Liver (tissue), 3 donors: Measurements from ENCODE around the gene C10orf95.

Experiments
- EGR1 ChIP-seq, 2 donors: IDR thresholded peaks; 2 replicates each; pipeline ENCODE4 v1.6.1; 2016 to 2018; ENCODE audit warnings: antibody characterized with exemption in 2 of 2, low read depth in 2 of 2
- GABPA ChIP-seq, 2 donors: IDR thresholded peaks in 1 of 2; conservative IDR thresholded peaks in 1 of 2; 2 replicates each; pipeline ENCODE4 v1.6.1; 2016; ENCODE audit warnings: antibody characterized with exemption in 2 of 2, mild to moderate bottlenecking in 1 of 2, moderate library complexity in 1 of 2
- HNF4G ChIP-seq: IDR thresholded peaks from 2 replicates; pipeline ENCODE4 v1.6.1; 2016; ENCODE audit warnings: antibody characterized with exemption
- JUND ChIP-seq, 2 donors: IDR thresholded peaks; 2 replicates each; pipeline ENCODE4 v1.6.1; 2016; ENCODE audit warnings: antibody characterized with exemption in 2 of 2
- MAX ChIP-seq: IDR thresholded peaks from 2 replicates; pipeline ENCODE4 v1.6.1; 2016; ENCODE audit warnings: antibody characterized with exemption
- RXRA ChIP-seq, 2 donors: IDR thresholded peaks; 2 replicates each; pipeline ENCODE4 v1.6.1; 2017 to 2018; ENCODE audit warnings: antibody characterized with exemption in 2 of 2, mild to moderate bottlenecking in 1 of 2
- TAF1 ChIP-seq: conservative IDR thresholded peaks from 2 replicates; pipeline ENCODE4 v1.6.1; 2016; ENCODE audit warnings: antibody characterized with exemption, mild to moderate bottlenecking
- YY1 ChIP-seq: IDR thresholded peaks from 2 replicates; pipeline ENCODE4 v1.6.1; 2016; ENCODE audit warnings: antibody characterized with exemption, mild to moderate bottlenecking
- TF ChIP-seq, protein P1 (sequence below): fragments of 150-350 bp; IDR thresholded peaks from 2 replicates; pipeline ENCODE4 v1.5.1; 2017; ENCODE audit warnings: improper control_type of control experiment, low read depth, low read length; ENCODE audit not compliant: missing input control
- donor health status: healthy.
- donor health status: healthy.

GRCh38 chr10:102484021-102484420, 32.7 kb upstream of the C10orf95 start:
- TF ChIP-seq EGR1 (IDR thresholded peaks at IDR 0.05; ENCODE audit: low read depth in 2 of 2), result no peak
- TF ChIP-seq, protein P1, sequence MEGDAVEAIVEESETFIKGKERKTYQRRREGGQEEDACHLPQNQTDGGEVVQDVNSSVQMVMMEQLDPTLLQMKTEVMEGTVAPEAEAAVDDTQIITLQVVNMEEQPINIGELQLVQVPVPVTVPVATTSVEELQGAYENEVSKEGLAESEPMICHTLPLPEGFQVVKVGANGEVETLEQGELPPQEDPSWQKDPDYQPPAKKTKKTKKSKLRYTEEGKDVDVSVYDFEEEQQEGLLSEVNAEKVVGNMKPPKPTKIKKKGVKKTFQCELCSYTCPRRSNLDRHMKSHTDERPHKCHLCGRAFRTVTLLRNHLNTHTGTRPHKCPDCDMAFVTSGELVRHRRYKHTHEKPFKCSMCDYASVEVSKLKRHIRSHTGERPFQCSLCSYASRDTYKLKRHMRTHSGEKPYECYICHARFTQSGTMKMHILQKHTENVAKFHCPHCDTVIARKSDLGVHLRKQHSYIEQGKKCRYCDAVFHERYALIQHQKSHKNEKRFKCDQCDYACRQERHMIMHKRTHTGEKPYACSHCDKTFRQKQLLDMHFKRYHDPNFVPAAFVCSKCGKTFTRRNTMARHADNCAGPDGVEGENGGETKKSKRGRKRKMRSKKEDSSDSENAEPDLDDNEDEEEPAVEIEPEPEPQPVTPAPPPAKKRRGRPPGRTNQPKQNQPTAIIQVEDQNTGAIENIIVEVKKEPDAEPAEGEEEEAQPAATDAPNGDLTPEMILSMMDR, result no peak
- no peak for TF ChIP-seq GABPA (IDR thresholded peaks at IDR 0.05 in 1 of 2, conservative IDR thresholded peaks at IDR 0.05 in 1 of 2)
- TF ChIP-seq TAF1, result no peak
- TF ChIP-seq HNF4G, result no peak
- TF ChIP-seq YY1, result no peak
- TF ChIP-seq MAX, result no peak
- no peak for TF ChIP-seq JUND (IDR thresholded peaks at IDR 0.05)
- TF ChIP-seq RXRA (IDR thresholded peaks at IDR 0.05), result no peak
